GM21423 (cell line): ENCODE measurements around the gene PARP3.
"Not testable (repeated sequence)": the region's sequence is repeated elsewhere in the genome, so short reads cannot be mapped to it uniquely, and the experiment has no call there.

Experiments
- ATAC-seq: cut with Tn5 transposase; IDR thresholded peaks from one replicate; pipeline ENCODE4 v1.9.1; 2021; ENCODE audit warnings: mild to moderate bottlenecking, moderate library complexity; ENCODE audit not compliant: unreplicated experiment

PARP3 gene

DNA sequence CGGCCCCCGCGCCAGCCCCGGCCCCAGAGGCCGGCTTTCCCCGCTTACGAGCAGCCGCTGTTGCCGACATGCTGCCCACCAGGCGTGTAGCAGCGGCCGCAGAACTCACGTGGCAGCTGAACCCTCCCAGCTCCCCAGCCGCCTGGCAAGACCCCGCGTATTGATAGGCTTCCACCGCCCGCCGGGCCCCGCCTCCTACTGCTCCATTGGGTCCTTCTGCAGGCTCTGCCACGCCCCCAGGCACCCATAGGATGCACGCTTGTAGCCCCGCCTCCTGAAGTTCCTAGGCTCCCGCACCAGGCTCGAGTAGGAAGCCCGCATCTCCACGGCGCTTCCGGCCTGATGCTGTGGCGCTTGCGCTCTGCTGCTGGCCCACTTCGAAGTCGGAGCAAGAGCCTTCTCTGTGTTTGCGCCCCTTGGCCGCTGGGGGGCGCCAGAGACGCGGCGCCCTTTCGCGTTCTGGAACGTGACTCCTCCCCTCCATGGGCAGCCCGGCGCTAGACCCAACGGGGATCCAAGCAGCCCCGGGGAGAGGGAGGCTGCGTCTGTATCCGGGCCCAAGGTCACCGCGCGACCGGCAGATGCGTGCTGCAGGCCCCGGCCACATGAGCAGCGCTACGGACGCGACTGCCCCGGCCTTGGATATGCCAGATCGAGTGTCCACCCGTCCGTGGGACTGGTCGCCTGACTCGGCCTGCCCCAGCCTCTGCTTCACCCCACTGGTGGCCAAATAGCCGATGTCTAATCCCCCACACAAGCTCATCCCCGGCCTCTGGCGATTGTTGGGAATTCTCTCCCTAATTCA, at the start of gene PARP3, which contains the start of gene RRP9:
TSS of gene PARP3 (plus strand) at position 566 of the 805 bp plus-strand sequence. CDS start 993 bp downstream, outside the sequence.
TSS of gene RRP9 (minus strand) at position 107 of the 805 bp plus-strand sequence. CDS start at position 70, 37 bp downstream.
- peak; percentile 86 for ATAC-seq

DNA sequence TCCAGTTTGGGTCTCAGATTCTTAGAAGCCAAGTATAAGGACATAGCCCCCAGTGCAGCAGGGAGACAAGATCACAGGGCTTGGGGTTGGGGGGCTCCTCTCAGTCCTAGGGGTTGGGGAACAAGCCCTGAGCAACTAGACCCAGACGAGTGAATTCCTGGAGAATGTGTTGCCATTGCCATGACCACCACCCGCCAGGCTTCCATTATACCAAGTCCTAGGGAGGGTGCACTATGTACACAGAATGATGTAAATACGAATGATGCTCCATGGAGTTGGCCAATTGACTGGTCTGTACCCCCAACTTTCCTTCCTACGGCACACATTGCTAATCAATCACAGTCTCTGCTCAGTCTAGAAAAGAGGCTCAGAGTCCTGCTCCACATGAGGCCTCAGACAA, 47.8 kb upstream of the PARP3 start:
- no peak for ATAC-seq

DNA sequence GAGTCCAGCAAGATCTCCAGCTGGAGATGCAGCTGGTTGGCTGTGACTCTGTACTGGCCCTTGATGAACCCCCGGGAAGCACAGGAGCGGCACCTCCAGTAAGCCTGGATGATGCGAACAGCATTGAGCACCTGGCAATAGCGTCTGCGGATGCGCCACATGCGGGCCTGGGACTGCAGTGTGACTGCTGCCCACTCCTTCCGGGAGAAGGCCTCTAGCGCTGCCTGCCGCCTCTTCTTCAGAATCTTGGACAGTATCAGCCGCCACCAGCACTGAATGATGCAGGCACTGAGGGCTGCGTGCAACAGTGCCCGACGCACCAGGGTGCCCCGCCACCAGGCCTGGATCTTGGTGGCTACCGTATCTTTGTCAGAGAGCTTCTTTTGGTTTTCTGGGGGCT, 47.2 kb upstream of the PARP3 start:
- ATAC-seq = no peak

DNA sequence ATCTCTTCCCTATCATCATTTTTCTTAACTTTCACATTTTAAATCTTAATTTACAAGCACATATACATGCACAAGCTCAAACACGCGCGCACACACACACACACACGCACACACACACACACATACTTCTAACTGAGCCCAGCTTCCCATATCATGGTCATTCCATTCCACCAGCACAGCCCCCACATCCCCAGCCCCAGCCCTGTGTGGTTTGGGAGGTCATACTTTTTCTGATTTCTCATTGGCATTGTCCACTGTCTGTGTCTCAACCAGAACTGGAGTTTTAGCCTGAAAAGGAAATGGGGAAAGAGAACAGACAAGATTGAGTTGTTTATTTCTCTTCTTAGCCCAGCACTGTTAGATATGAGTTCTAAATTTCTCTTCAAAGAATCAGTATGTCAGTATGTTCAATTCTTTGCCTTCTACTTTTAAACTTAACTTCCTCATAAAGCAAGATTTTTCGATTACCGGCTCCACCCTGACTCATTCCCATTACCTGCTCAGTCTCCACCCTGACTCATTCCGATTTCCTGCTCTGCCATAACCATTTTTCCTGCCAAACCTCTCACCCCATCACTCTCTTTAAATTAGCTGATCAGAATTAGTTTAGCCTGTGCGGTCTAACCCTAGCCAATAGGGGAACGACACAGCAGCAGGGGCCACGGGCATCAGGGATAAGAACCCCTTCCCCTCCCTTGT, 45.4 kb upstream of the PARP3 start:
- no peak for ATAC-seq

DNA sequence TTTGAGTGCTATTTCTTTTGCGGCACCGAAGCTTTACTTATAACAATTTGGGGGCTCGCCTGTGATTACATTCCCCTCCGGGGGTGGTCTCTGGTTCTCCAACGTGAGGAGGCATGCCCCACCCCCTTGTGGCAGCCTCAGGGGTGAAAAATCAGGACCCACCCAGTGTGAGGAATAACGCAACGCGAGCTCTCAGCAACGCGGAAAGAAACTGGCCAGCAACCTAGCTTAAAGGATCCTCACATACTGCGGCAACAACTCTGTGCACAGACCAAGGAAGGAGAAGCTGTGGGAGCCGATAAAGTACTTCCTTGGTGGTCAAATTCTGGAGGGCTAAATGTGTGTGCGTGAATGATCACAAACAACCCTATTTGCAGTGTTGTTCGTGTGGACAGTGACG, 44.8 kb upstream of the PARP3 start:
- ATAC-seq = no peak

DNA sequence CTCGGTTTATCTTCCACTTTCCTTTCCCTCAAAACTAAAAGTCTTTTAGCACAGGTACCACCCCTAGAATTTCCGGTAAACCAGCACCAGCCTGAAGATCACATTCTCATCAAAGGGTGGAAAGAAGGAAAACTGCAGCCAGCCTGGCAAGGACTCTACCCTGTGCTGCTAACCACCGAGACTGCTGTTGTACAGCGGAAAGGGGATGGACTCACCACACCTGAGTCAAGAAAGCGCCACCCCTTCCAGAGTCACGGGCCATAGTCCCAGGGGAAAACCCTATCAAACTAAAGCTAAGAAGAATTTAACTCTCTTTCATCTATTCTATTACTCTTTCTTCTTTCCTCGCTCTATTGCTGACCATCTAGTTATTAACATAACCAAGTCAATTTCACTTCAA, 42.1 kb upstream of the PARP3 start:
- not testable (repeated sequence) for ATAC-seq

DNA sequence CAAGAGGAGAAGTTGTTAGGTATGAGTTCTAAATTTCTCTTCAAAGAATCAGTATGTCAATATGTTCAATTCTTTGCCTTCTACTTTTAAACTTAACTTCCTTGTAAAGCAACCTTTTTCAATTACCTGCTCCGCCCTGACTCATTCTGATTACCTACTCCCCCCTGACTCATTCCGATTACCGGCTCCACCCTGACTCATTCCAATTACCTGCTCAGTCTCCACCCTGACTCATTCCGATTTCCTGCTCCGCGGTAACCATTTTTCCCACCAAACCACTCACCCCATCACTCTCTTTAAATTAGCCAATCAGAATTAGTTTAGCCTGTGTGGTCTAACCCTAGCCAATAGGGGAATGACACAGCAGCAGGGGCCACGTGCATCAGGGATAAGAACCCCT, 39.8 kb upstream of the PARP3 start:
- ATAC-seq = not testable (repeated sequence)

DNA sequence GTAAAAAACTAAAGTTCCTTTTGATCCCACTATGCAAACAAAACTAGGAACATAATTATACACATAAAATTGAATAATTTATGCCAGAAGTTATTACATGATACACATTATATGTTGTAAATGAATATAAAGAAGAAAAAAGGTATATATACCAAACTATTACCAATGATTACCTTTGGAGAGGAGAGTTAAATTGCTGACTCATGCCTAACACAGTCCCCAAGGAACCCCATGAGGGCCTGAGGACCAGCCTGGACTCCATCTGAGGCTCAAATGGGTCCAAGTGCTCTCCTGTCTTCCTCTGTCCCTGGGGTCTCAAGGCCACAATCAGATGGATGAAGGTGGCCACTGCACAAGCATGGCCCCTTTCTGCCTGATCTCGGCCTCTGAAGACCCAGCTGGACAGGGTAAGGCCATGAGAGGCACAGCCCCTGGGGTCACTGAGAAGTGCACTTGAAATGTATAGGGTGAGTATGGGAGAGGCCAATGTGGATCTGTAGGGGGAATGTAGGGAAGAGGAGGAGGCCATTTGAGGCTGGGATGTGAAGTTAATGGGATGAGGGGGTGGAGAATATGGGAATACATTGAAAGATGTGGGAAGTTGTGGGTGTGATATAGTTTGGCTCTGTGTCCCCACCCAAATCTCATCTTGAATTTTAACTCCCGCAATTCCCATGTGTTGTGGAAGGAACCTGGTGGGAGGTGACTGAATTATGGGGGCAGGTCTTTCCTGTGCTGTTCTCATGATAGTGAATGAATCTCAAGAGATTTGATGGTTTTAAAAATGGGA, 37.9 kb upstream of the PARP3 start:
- no peak for ATAC-seq

DNA sequence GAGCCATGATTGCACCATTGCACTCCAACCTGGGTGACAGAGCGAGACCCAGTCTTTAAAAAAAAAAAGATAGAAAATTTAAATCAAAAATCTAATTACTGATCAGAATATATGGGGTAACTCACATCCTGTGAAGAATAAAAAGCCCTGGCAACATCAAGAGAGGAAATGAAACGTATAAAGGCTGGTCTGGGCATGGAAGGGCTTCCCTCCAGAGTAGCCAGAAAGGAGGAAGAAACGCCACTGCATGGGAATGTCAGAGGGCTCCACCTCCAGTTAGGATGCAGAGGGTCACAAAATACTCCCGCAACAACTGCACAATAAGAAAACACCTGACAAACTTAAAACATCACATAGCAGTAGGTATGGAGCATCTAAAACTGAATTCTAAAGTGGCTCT, 34.1 kb upstream of the PARP3 start:
- no peak for ATAC-seq

DNA sequence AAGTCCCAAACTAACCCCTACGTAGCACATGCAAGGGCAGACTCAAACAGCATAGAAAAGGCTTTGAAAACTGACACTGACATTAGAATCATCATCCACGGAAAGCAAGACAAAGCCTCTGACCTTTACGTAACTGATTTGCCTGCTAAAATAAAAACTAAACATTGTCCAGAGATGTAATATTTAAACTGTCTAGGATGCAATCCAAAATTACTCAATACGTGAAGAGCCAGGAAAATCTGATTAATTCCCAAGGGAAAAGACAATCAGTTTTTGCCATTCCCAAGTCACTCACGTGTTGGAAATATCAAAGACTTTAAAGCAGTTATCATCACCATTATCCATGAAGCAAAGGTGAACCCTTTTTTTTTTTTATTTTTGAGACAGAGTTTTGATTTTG, 25.7 kb upstream of the PARP3 start:
- no peak for ATAC-seq

DNA sequence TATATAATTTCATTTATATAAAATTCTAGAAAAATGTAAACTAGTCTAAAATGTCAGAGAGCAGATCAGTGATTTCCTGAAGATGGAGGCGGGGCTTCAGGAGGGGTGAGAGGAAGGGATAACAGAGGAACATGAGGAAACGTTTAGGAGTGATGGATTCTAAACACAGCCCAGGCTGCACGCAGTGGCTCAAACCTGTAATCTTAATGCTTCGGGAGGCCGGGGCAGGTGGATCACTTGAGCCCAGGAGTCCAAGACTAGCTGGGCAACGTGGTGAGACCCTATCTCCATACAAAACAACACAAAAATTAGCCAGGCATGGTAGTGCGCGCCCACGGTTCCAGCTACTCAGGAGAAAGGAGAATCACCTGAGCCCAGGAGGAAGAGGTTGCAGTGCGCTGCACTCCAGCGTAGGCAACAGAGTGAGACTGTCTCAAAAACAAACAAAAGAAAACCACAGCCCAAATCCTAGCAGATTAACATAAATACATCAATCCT, 21.0 kb upstream of the PARP3 start:
- ATAC-seq = no peak

DNA sequence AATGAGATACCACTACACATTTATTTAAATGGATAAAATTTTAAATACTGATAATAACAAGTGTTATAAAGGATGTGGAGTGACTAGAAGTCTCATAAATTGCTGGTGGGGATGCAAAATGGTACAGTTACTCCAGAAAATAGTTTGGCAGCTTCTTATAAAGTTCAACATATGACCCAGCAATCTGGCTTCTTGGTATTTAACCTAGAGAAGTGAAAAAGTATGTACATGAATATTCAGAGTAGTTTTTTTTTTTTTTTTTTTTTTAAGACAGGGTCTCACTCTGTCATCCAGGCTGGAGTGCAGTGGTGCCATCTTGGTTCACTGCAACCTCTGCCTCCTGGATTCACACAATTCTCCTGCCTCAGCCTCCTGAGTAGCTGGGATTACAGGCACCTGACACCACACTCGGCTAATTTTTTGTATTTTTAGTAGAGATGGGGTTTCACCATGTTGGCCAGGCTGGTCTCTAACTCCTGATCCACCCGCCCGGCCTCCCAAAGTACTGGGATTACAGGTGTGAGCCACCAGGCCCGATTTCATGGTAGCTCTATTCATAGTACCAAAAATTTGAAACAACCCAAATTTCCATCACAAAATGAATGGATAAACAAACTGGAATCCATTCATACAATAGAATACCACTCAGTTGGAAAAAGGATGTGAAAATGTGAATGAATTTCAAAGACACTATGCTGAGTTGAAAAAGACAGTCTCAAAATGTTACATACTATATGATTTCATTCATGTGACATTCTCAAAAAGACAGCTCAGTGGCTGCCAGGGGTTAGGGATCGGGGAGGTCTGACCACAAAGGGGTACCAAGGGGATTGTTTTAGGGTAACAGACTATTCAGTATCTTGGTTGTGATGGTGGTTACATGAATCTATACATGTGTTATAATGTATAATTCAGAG, 14.8 kb upstream of the PARP3 start:
- no peak for ATAC-seq

DNA sequence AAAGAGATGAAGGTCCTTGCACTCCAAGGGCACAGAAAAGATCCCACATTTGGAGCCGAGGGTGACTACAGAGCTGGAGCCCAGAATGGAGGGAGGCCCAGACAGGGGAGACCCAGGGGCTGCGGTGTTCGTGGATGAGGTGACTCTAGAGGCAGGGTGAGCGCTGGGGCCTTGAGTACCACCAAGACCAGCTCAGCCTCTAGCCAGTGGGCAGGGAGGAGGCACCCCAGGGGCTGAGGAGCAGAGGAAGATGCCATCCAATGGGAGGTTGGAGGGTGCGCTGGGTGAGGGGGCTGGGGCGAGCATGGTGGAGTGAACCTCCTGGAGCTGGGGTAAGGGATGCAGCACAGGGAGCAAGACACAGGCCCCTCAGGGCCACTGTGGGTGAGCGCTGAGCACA, 13.7 kb upstream of the PARP3 start:
- ATAC-seq = no peak

DNA sequence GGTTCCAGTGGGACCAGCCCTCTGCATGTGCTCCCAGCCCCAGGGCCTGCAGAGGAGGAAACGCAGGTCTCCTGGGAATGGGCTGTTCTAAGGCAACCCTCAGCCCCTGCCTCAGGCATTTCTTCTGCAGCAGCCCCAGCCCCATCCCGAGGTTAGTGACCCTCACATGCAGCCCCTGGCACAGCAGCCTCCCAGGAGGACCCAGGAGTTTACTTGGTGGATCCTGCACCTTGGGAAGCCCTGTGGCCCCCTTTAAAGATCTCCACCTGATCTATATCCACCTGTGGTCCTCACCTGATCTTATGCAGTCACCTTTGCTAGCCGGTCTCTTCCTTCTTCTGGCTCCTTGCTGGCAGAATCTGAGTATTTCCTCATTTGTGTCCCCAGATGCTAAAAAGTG, 13.2 kb upstream of the PARP3 start:
- ATAC-seq = not testable (repeated sequence)

DNA sequence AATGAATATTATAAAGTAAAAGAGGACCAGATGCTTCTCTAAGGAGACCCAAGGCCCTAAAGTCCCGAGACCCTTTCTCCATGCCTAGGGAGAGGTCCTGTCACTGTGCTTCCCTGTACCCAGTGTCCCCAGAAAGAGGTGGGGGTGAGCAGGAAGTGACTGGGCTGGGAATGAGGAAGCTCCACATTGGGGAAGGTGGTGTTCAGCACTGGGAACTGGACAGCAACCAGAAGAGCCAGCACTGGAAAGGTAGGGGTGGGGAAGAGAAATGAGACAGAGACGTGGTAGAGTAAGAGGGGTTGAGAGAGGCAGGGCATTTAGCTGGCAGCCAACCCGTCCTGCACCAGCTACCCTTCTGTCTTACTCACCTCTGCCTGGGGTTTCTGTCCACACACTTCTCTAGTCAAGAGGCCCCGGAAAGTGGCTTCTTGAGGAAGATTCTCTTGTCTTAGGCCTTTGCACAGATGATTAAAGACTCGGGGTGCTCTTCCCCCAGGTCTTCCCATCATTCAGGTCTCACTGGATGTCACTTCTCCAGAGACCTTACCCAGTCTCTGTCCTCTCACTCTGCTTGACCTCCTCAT, 12.7 kb upstream of the PARP3 start:
- ATAC-seq = no peak

DNA sequence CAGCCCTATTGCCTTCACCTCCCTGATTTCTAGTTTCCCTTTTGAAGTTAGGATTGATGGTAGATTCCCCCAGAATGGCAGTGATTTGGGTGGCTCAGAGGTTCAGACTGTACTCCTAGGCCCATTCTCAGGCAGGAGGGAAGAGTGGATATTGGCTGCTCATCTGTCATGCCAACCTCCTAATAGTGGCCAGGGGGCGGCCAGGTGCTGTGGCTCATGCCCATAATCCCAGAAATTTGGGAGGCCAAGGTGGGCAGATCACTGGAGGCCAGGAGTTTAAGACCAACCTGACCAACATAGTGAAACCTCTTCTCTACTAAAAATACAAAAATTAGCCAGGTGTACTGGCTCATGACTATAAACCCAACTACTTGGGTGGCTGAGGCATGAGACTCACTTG, 11.7 kb upstream of the PARP3 start:
- no peak for ATAC-seq

DNA sequence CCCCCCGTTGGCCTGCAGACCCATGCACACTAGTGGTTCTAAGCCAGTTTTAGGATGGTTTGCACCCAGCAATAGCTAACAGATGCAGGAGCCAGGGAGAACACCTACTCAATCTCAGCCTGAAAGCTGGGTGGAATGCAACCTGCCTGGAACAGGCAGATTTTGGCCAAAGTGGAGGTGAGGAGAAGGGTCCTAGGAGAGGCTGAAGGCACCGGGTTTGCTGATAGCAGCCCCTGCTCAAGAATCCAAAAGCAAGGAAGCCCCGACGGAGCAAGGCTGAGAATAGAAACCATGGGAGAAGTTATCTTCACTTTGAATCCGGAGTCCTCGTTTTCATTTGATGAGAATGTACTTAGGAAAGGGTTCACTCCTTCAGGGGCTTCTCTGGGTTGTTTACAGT, 10.4 kb upstream of the PARP3 start:
- no peak for ATAC-seq

DNA sequence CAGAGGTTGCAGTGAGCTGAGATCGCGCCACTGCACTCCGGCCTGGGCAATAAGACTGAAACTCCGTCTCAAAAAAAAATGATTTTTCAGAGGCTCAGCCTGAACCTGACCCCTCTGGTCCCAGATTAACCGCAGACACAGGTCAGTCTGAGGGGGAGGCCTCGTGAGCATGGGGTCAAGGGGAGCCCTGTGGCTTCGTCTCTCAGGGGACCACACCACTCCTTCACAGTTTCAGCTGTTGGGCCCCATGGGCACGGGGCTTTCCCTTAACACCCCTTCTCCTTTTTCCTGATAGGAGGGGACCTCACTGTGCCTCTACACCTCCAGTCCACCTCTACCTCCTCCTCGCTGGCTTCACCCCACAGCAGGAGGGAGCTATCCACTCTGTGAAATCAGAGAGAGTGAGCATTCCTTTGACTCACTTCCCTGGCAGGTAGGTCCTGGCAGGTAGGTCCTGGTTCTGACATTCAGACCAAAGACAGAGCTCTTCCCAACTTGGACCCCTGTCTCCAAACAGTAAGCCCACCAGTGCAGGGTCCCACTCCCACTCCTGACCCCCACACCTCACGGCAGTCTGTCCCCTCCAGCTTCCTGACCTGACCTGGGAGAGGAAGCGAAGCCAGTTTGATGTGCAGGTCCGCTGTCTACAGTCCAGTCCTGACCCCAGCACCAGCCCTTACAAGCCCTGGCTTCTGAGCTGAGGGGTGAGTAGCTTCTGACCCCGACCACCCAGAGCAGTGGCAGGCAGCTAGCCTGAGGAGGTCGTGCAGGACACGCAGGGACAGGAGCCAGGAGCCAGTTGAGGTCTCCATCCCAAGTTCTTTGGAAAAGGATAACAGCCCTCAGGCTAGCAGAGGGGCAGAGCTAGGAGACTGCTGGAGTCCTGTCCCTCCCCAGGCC, 9.4 kb upstream of the PARP3 start:
- no peak for ATAC-seq
